Erythroblast (primary cell): ENCODE measurements around the gene MYO6.

Experiments
- GATA1 ChIP-seq: IDR thresholded peaks from 2 replicates; pipeline ENCODE4 v1.6.1; 2011; ENCODE audit warnings: low read depth, mild to moderate bottlenecking, control low read depth, low read length, moderate library complexity
- POLR2A ChIP-seq: IDR thresholded peaks from 2 replicates; pipeline ENCODE4 v1.6.1; 2011; ENCODE audit warnings: mild to moderate bottlenecking, low read length

- TF ChIP-seq POLR2A (no peak), GATA1 (no peak)
Observed at GRCh38 chr6:75963569-75963968, 214.5 kb downstream of the MYO6 start.
